NT2/D1 (cell line): ENCODE data around the gene C1GALT1.
"Not testable (repeated sequence)": the region's sequence is repeated elsewhere in the genome, so short reads cannot be mapped to it uniquely, and the experiment has no call there.

Experiments used
- DNase-seq: peaks from one replicate; pipeline ENCODE4 v3.0.0-alpha.2; 2011; ENCODE audit warnings: low read depth, low spot score
- H3K27me3 ChIP-seq: 2 replicates; pipeline ENCODE4 v1.6.0; 2011; ENCODE audit warnings: mild to moderate bottlenecking; ENCODE audit not compliant: insufficient read length, insufficient read depth
- H3K36me3 ChIP-seq: 2 replicates; pipeline ENCODE4 v1.6.1; 2011; ENCODE audit warnings: mild to moderate bottlenecking, low read length, mixed read lengths; ENCODE audit not compliant: insufficient read depth, insufficient read length
- H3K4me1 ChIP-seq: 2 replicates; pipeline ENCODE4 v1.5.1; 2011; ENCODE audit not compliant: insufficient read depth, insufficient read length
- H3K4me3 ChIP-seq: 2 replicates; pipeline ENCODE4 v1.5.1; 2011; ENCODE audit warnings: low read depth; ENCODE audit not compliant: insufficient read length
- H3K9ac ChIP-seq: 2 replicates; pipeline ENCODE4 v1.6.0; 2011; ENCODE audit warnings: low read depth; ENCODE audit not compliant: insufficient read length
- H3K9me3 ChIP-seq: 2 replicates; pipeline ENCODE4 v1.5.1; 2011; ENCODE audit warnings: mild to moderate bottlenecking, low read length; ENCODE audit not compliant: insufficient read depth
- SUZ12 ChIP-seq: IDR thresholded peaks from 2 replicates; pipeline ENCODE4 v1.6.1; 2011; ENCODE audit not compliant: insufficient read length, insufficient read depth; ENCODE audit errors: extremely low read depth
- YY1 ChIP-seq: IDR thresholded peaks from 2 replicates; pipeline ENCODE4 v1.6.1; 2011; ENCODE audit not compliant: insufficient read length, insufficient read depth
- ZNF274 ChIP-seq: IDR thresholded peaks from 2 replicates; pipeline ENCODE4 v1.6.1; 2011; ENCODE audit warnings: mild to moderate bottlenecking, low read depth, low read length

The C1GALT1 gene

GRCh38 chr7:7239346-7239745 lies 57.0 kb downstream of the C1GALT1 start:
- Histone ChIP-seq H3K4me1 (no peaks in the 10 kb centered on the region), H3K27me3 (no peaks in the 10 kb centered on the region), H3K36me3 (peaks cover 36% of the 10 kb centered on the region), H3K9me3 (no peaks in the 10 kb centered on the region), H3K9ac (no peak overlapping the region), H3K4me3 (no peak overlapping the region)
- no peak for DNase-seq
- TF ChIP-seq ZNF274 (no peak), SUZ12 (no peak), YY1 (no peak)

GRCh38 chr7:7242899-7243298 lies 60.6 kb downstream of the C1GALT1 start:
- Histone ChIP-seq H3K4me1 (no peaks in the 10 kb centered on the region), H3K36me3 (peaks cover 19% of the 10 kb centered on the region), H3K9ac (no peak overlapping the region)

GRCh38 chr7:7245233-7245632 lies 62.9 kb downstream of the C1GALT1 start:
- H3K4me3 ChIP-seq, DNase-seq, H3K9ac ChIP-seq, H3K36me3 ChIP-seq, H3K9me3 ChIP-seq, H3K4me1 ChIP-seq, H3K27me3 ChIP-seq: not testable (repeated sequence)

More at GRCh38 chr7:7242899-7243298, 60.6 kb downstream of the C1GALT1 start:
- H3K9me3 ChIP-seq: no peaks in the 10 kb centered on the region
- no peaks in the 10 kb centered on the region for H3K27me3 ChIP-seq
- no peak for DNase-seq
- no peak overlapping the region for H3K4me3 ChIP-seq
- no peak for TF ChIP-seq SUZ12
- no peak for TF ChIP-seq YY1
- no peak for TF ChIP-seq ZNF274

- peaks cover 7% of the 10 kb centered on the region for H3K36me3 ChIP-seq
- no peak for TF ChIP-seq SUZ12
- TF ChIP-seq YY1: no peak
- no peak for TF ChIP-seq ZNF274
- no peak overlapping the region for H3K9ac ChIP-seq
- H3K27me3 ChIP-seq: no peaks in the 10 kb centered on the region
- H3K4me1 ChIP-seq: no peaks in the 10 kb centered on the region
- no peak overlapping the region for H3K4me3 ChIP-seq
- no peaks in the 10 kb centered on the region for H3K9me3 ChIP-seq
- DNase-seq: no peak
Observed at GRCh38 chr7:7246223-7246622, 63.9 kb downstream of the C1GALT1 start.

- Histone ChIP-seq H3K4me3 (no peak overlapping the region), H3K27me3 (no peaks in the 10 kb centered on the region), H3K36me3 (peaks cover 7% of the 10 kb centered on the region), H3K4me1 (no peaks in the 10 kb centered on the region), H3K9me3 (no peaks in the 10 kb centered on the region), H3K9ac (no peak overlapping the region)
- TF ChIP-seq SUZ12 (no peak), ZNF274 (no peak), YY1 (no peak)
- DNase-seq: no peak
Observed at GRCh38 chr7:7247658-7248057, 65.3 kb downstream of the C1GALT1 start.

GRCh38 chr7:7249814-7250213 lies 67.5 kb downstream of the C1GALT1 start:
- no peaks in the 10 kb centered on the region for H3K4me1 ChIP-seq
- H3K9me3 ChIP-seq: no peaks in the 10 kb centered on the region
- no peak for DNase-seq
- no peak overlapping the region for H3K4me3 ChIP-seq
- H3K36me3 ChIP-seq: no peaks in the 10 kb centered on the region
- H3K27me3 ChIP-seq: no peaks in the 10 kb centered on the region
- H3K9ac ChIP-seq: no peak overlapping the region
- TF ChIP-seq SUZ12: no peak
- no peak for TF ChIP-seq YY1
- no peak for TF ChIP-seq ZNF274

- Histone ChIP-seq H3K27me3 (no peaks in the 10 kb centered on the region), H3K9ac (no peak overlapping the region), H3K4me3 (no peak overlapping the region), H3K9me3 (no peaks in the 10 kb centered on the region), H3K36me3 (no peaks in the 10 kb centered on the region), H3K4me1 (no peaks in the 10 kb centered on the region)
- TF ChIP-seq SUZ12 (no peak), ZNF274 (no peak), YY1 (no peak)
- DNase-seq: no peak
Observed at GRCh38 chr7:7251742-7252141, 69.4 kb downstream of the C1GALT1 start.

- Histone ChIP-seq H3K9ac (no peak overlapping the region), H3K9me3 (no peaks in the 10 kb centered on the region), H3K27me3 (no peaks in the 10 kb centered on the region), H3K4me1 (no peaks in the 10 kb centered on the region), H3K4me3 (no peak overlapping the region), H3K36me3 (peaks cover 5% of the 10 kb centered on the region)
- DNase-seq: no peak
- TF ChIP-seq YY1 (no peak), SUZ12 (no peak), ZNF274 (no peak)
Observed at GRCh38 chr7:7254319-7254718, 72.0 kb downstream of the C1GALT1 start.
